Naive thymus-derived CD4-positive, alpha-beta T cell (primary cell): ENCODE data around the gene CSN1S1. TPM values are rescaled to one million over a fixed set of nuclear protein-coding genes. Genes with fewer than 3 reads are reported as not detected.
"Not testable (repeated sequence)": the region's sequence is repeated elsewhere in the genome, so short reads cannot be mapped to it uniquely, and the experiment has no call there.

Experiments
- ATAC-seq: fragments of 150-1000 bp; cut with Tn5 transposase; 2 replicates; pipeline ENCODE4 v1.10.0; 2021; ENCODE audit warnings: mild to moderate bottlenecking, moderate library complexity
- CTCF ChIA-PET: fragments of 350-600 bp; sonication (Branson Sonifier 250); formaldehyde crosslinking; loops from one replicate; lab custom pipeline; 2021; ENCODE audit warnings: antibody characterized with exemption; lab: Charles Lee
- POLR2A ChIA-PET: fragments of 350-600 bp; sonication (Branson Sonifier 250); formaldehyde crosslinking; loops from one replicate; lab custom pipeline; 2021; ENCODE audit warnings: antibody characterized with exemption, inconsistent platforms; lab: Charles Lee
- DNase-seq, 9 donors: peaks; one replicate each; pipeline versions ENCODE4 v3.0.0 to v3.0.0-alpha.2; 2020 to 2022; ENCODE audit warnings: mixed read lengths in 1 of 9
- H3K27ac ChIP-seq: one replicate; pipeline ENCODE4 v1.7.0; 2013; ENCODE audit warnings: mild to moderate bottlenecking, low read depth, low read length, moderate library complexity
- H3K27me3 ChIP-seq, 2 donors: one replicate each; pipeline ENCODE4 v1.7.0; 2013; ENCODE audit warnings: low read length in 2 of 2, mild to moderate bottlenecking in 2 of 2, moderate library complexity in 2 of 2; ENCODE audit not compliant: control insufficient read depth in 2 of 2, insufficient read depth in 2 of 2
- H3K36me3 ChIP-seq, 3 experiments: 1 replicate in 2 of 3; 2 replicates in 1 of 3; pipeline ENCODE4 v1.7.0; 2013; ENCODE audit warnings: low read length in 3 of 3, mild to moderate bottlenecking in 3 of 3, moderate library complexity in 1 of 3; ENCODE audit not compliant: insufficient read depth in 3 of 3, control insufficient read depth in 2 of 3
- H3K4me1 ChIP-seq, 2 donors: one replicate each; pipeline ENCODE4 v1.7.0; 2013; ENCODE audit warnings: low read length in 2 of 2, mild to moderate bottlenecking in 2 of 2, moderate library complexity in 1 of 2; ENCODE audit not compliant: control insufficient read depth in 2 of 2, insufficient read depth in 2 of 2
- H3K4me3 ChIP-seq: 2 replicates; pipeline ENCODE4 v1.7.0; 2013; ENCODE audit warnings: mild to moderate bottlenecking, low read length
- H3K9me3 ChIP-seq, 3 experiments: 1 replicate in 2 of 3; 2 replicates in 1 of 3; pipeline ENCODE4 v1.7.0; 2013; ENCODE audit warnings: low read length in 3 of 3; ENCODE audit not compliant: control insufficient read depth in 2 of 3
- H3K27ac Mint-ChIP-seq, 9 donors: one replicate each; pipeline ENCODE4 v1.8.0; 2020 to 2022; ENCODE audit warnings: mixed read lengths in 9 of 9, mild to moderate bottlenecking in 8 of 9, moderate library complexity in 5 of 9, inconsistent platforms in 2 of 9
- H3K27me3 Mint-ChIP-seq, 5 donors: one replicate each; pipeline ENCODE4 v1.8.0; 2021 to 2022; ENCODE audit warnings: mixed read lengths in 5 of 5, mild to moderate bottlenecking in 1 of 5
- H3K36me3 Mint-ChIP-seq, 5 donors: one replicate each; pipeline ENCODE4 v1.8.0; 2020 to 2022; ENCODE audit warnings: mixed read lengths in 5 of 5, mild to moderate bottlenecking in 3 of 5, inconsistent platforms in 1 of 5
- H3K4me1 Mint-ChIP-seq, 7 donors: one replicate each; pipeline ENCODE4 v1.8.0; 2020 to 2022; ENCODE audit warnings: mixed read lengths in 7 of 7, mild to moderate bottlenecking in 3 of 7, inconsistent platforms in 1 of 7
- H3K4me3 Mint-ChIP-seq, 10 donors: one replicate each; pipeline ENCODE4 v1.8.0; 2020 to 2022; ENCODE audit warnings: mild to moderate bottlenecking in 10 of 10, mixed read lengths in 10 of 10, moderate library complexity in 6 of 10, inconsistent platforms in 2 of 10
- H3K9me3 Mint-ChIP-seq, 11 donors: one replicate each; pipeline ENCODE4 v1.8.0; 2020 to 2022; ENCODE audit warnings: mixed read lengths in 11 of 11, mild to moderate bottlenecking in 4 of 11, inconsistent platforms in 1 of 11, moderate library complexity in 1 of 11
- intact Hi-C, 2 donors: fragments of 100-400 bp; cut with micrococcal nuclease; formaldehyde crosslinking; loops; one replicate each; pipeline ENCODE4 v1.15.1; 2023
- polyA plus RNA-seq, 2 donors: library from polyadenylated mRNA; unstranded; fragments of 300-500 nt; fragmentation: Illumina TruSeq; gene quantifications; one replicate each; pipeline ENCODE4 v1.2.3, GENCODE V29; 2021
- total RNA-seq, 6 experiments: library from RNA in 5 of 6; stranded (reverse) in 5 of 6; gene quantifications; 1 replicate in 5 of 6; 2 replicates in 1 of 6; pipeline ENCODE4 v1.2.3 and lab custom pipeline; 2021 to 2026

CSN1S1 gene
- total and polyA plus RNA-seq, 7 experiments from 2014 or later = not detected

DNA sequence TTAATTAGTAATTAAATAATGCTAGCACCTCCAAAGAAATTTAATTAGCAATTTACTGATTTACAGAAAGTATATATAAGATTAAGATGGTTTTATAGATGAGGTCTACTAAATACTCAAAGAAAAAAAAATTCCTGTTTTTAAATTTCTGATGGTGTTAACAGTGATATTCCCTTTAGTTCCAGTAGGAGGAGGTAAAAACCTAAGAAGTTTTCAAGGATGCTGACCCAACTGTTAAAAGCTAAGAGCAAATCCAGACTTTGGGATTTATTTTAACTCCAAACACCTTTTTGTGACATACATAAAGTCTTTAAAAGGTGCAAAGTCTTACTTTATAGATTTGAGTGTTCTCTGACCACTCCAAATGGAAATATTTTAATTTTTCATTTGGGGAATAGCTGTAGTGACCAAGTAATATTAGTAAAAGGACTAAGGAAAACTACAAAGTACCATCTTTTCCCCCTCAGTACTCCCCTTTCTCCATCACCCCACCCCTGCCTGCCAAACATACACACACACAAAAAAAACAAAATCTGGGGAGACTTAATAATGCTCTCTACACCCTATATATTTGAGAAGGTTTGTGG, 34.2 kb upstream of the CSN1S1 start:
- H3K9me3 ChIP-seq = no peaks in the 10 kb centered on the region
- POLR2A ChIA-PET = no interaction called here
- no peaks in the 10 kb centered on the region for H3K9me3 Mint-ChIP-seq

DNA sequence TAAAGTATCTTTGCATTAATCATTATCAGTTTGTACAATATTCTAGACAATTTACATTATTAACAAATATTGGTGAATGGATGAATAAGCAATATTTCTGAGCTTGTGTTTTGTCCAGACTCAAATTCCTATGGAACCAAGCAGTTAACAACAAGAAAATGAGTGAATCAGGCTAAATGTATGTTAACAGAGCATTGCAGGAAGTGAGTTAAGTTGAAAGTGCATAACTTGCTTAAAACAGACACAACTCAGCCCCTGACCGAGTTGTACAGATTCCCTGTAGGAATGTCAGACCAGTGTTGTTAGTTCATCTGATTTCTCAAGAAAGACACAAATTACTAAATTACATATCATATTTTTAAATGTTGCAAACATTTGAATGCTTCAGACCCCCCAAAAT, 23.7 kb upstream of the CSN1S1 start:
- peaks cover 0 to 2% of the 10 kb centered on the region in 2 donors for H3K27me3 ChIP-seq
- POLR2A ChIA-PET = no interaction called here

More for the DNA sequence above, 34.2 kb upstream of the CSN1S1 start:
- Histone ChIP-seq H3K4me1 (no peaks in the 10 kb centered on the region), H3K27ac (no peak overlapping the region), H3K36me3 (no peaks in the 10 kb centered on the region), H3K4me3 (no peak overlapping the region), H3K27me3 (no peaks in the 10 kb centered on the region)
- Mint-ChIP-seq H3K27ac (no peak overlapping the region), H3K4me1 (no peaks in the 10 kb centered on the region), H3K4me3 (no peak overlapping the region), H3K27me3 (peaks cover 0 to 40% (median 22%) of the 10 kb centered on the region in 5 donors), H3K36me3 (no peaks in the 10 kb centered on the region)
- CTCF ChIA-PET = no interaction called here
- DNase-seq = no peak
- no peak for ATAC-seq
- intact Hi-C loops = no loop called here

DNA sequence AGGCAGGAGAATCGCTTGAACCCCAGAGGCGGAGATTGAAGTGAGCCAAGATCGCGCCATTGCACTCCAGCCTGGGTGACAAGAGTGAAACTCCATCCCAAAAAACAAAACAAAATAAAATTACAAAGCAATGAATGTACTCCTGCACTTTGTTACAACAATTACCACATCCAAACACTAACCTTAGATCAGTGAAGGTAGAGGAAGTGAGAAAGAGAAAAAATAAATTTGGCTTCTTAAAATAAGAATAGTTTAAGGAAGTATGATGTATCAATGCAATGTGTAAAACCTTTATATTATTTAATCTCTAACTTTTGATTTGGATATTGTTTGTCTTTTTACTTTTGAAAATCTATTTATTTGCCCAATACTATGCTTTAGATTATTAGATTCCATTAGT, 21.7 kb upstream of the CSN1S1 start:
- ChIA-PET POLR2A (no interaction called here), CTCF (no interaction called here)
- Histone ChIP-seq H3K27ac (no peak overlapping the region), H3K27me3 (peaks cover 0 to 2% of the 10 kb centered on the region in 2 donors), H3K36me3 (no peaks in the 10 kb centered on the region), H3K4me1 (no peaks in the 10 kb centered on the region), H3K4me3 (no peak overlapping the region), H3K9me3 (no peaks in the 10 kb centered on the region)
- Mint-ChIP-seq H3K27me3 (peaks cover 0 to 21% (median 15%) of the 10 kb centered on the region in 5 donors), H3K4me1 (no peaks in the 10 kb centered on the region), H3K4me3 (no peak overlapping the region), H3K9me3 (no peaks in the 10 kb centered on the region), H3K27ac (no peak overlapping the region), H3K36me3 (no peaks in the 10 kb centered on the region)
- ATAC-seq = no peak
- intact Hi-C loops = no loop called here
- no peak for DNase-seq

More for the DNA sequence above, 23.7 kb upstream of the CSN1S1 start:
- no peaks in the 10 kb centered on the region for H3K36me3 ChIP-seq
- ATAC-seq = no peak
- intact Hi-C loops = no loop called here
- H3K4me3 ChIP-seq = no peak overlapping the region
- Mint-ChIP-seq H3K4me3 (no peak overlapping the region), H3K36me3 (no peaks in the 10 kb centered on the region), H3K4me1 (no peaks in the 10 kb centered on the region), H3K9me3 (no peaks in the 10 kb centered on the region), H3K27me3 (peaks cover 2 to 31% (median 15%) of the 10 kb centered on the region in 5 donors), H3K27ac (no peak overlapping the region)
- CTCF ChIA-PET = no interaction called here
- H3K27ac ChIP-seq = no peak overlapping the region
- DNase-seq = no peak
- H3K4me1 ChIP-seq = no peaks in the 10 kb centered on the region
- no peaks in the 10 kb centered on the region for H3K9me3 ChIP-seq

GRCh38 chr4:69910016-69910782, 20.7 kb upstream of the CSN1S1 start:
- Histone ChIP-seq H3K4me3 (no peak overlapping the region), H3K27me3 (peaks cover 0 to 2% of the 10 kb centered on the region in 2 donors), H3K27ac (no peak overlapping the region), H3K9me3 (no peaks in the 10 kb centered on the region), H3K36me3 (no peaks in the 10 kb centered on the region), H3K4me1 (no peaks in the 10 kb centered on the region)
- ChIA-PET CTCF (no interaction called here), POLR2A (no interaction called here)
- Mint-ChIP-seq H3K27me3 (peaks cover 0 to 12% (median 11%) of the 10 kb centered on the region in 5 donors), H3K27ac (no peak overlapping the region), H3K4me3 (no peak overlapping the region), H3K9me3 (no peaks in the 10 kb centered on the region), H3K36me3 (no peaks in the 10 kb centered on the region), H3K4me1 (no peaks in the 10 kb centered on the region)
- DNase-seq = no peak
- ATAC-seq = no peak
- intact Hi-C loops = no loop called here

GRCh38 chr4:69920874-69921273, 10.0 kb upstream of the CSN1S1 start:
- ChIA-PET CTCF (no interaction called here), POLR2A (no interaction called here)
- intact Hi-C loops = no loop called here
- ATAC-seq (no peak), DNase-seq (no peak)
- Histone ChIP-seq H3K36me3 (no peaks in the 10 kb centered on the region), H3K4me3 (no peak overlapping the region), H3K27me3 (no peaks in the 10 kb centered on the region), H3K4me1 (no peaks in the 10 kb centered on the region), H3K27ac (no peak overlapping the region), H3K9me3 (no peaks in the 10 kb centered on the region)
- H3K4me1 Mint-ChIP-seq = no peaks in the 10 kb centered on the region
- H3K36me3 Mint-ChIP-seq = no peaks in the 10 kb centered on the region
- H3K27ac Mint-ChIP-seq = no peak overlapping the region
- peaks cover 0 to 1% (median 0%) of the 10 kb centered on the region in 11 donors for H3K9me3 Mint-ChIP-seq
- no peak overlapping the region for H3K4me3 Mint-ChIP-seq
- H3K27me3 Mint-ChIP-seq = peaks cover 0 to 16% (median 8%) of the 10 kb centered on the region in 5 donors

DNA sequence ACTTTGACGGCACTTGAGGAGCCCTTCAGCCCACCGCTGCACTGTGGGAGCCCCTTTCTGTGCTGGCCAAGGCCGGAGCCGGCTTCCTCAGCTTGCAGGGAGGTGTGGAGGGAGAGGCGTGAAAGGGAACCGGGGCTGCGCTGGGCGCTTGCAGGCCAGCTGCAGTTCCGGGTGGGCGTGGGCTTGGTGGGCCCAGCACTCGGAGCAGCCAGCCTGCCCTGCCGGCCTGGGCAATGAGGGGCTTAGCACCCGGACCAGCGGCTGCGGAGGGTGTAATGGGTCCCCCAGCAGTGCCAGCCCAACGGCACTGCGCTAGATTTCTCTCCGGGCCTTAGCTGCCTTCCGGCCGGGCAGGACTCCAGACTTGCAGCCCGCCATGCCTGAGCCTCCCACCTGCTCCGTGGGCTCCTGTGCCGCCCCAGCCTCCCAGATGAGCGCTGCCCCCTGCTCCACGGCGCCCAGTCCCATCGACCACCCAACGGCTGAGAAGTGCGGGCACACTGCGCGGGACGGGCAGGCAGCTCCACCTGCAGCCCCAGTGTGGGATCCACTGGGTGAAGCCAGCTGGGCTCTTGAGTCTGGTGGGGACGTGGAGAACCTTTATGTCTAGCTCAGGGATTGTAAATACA, 7.0 kb upstream of the CSN1S1 start:
- H3K9me3 ChIP-seq, H3K9me3 Mint-ChIP-seq, H3K4me1 Mint-ChIP-seq, POLR2A ChIA-PET, H3K27me3 ChIP-seq, H3K36me3 Mint-ChIP-seq, intact Hi-C loops, CTCF ChIA-PET, H3K27me3 Mint-ChIP-seq, H3K27ac ChIP-seq, ATAC-seq, H3K27ac Mint-ChIP-seq, H3K4me1 ChIP-seq, H3K4me3 ChIP-seq, H3K36me3 ChIP-seq, DNase-seq, H3K4me3 Mint-ChIP-seq: not testable (repeated sequence)
